KMS-11 (cell line): ENCODE measurements around the gene NDUFV2.

Experiments
- H2AFZ ChIP-seq: fragments of 200-600 bp; sonication (generic); 2 replicates; pipeline ENCODE4 v1.6.1; 2016; ENCODE audit warnings: antibody characterized with exemption, mixed run types, low read depth
- H3K27ac ChIP-seq: fragments of 200-600 bp; sonication (generic); 2 replicates; pipeline ENCODE4 v1.6.1; 2016; ENCODE audit warnings: mild to moderate bottlenecking, mixed run types
- H3K27me3 ChIP-seq: fragments of 200-600 bp; sonication (generic); 2 replicates; pipeline ENCODE4 v1.6.1; 2017; ENCODE audit warnings: mild to moderate bottlenecking, low read depth, mixed run types, moderate library complexity; ENCODE audit not compliant: insufficient read depth
- H3K36me3 ChIP-seq: fragments of 200-600 bp; sonication (generic); 2 replicates; pipeline ENCODE4 v1.6.1; 2017; ENCODE audit warnings: mild to moderate bottlenecking, mixed run types; ENCODE audit not compliant: insufficient read depth
- H3K4me1 ChIP-seq: fragments of 200-600 bp; sonication (generic); 2 replicates; pipeline ENCODE4 v1.6.1; 2016; ENCODE audit warnings: mild to moderate bottlenecking, low read depth, mixed run types; ENCODE audit not compliant: poor library complexity, severe bottlenecking
- H3K4me2 ChIP-seq: fragments of 200-600 bp; sonication (generic); 2 replicates; pipeline ENCODE4 v1.7.0; 2016; ENCODE audit warnings: mild to moderate bottlenecking, mixed run types
- H3K4me3 ChIP-seq: fragments of 200-600 bp; sonication (generic); IDR thresholded peaks from 2 replicates; pipeline ENCODE4 v1.6.1; 2017; ENCODE audit warnings: low read depth, low read length, mixed read lengths; ENCODE audit not compliant: insufficient read depth
- H3K79me2 ChIP-seq: fragments of 200-600 bp; sonication (generic); 2 replicates; pipeline ENCODE4 v1.6.1; 2016; ENCODE audit warnings: low read depth, mixed run types; ENCODE audit not compliant: insufficient read depth
- H3K9ac ChIP-seq: fragments of 200-600 bp; sonication (generic); 2 replicates; pipeline ENCODE4 v1.6.1; 2016; ENCODE audit warnings: mild to moderate bottlenecking, mixed run types
- H4K20me1 ChIP-seq: fragments of 200-600 bp; sonication (generic); 2 replicates; pipeline ENCODE4 v1.6.1; 2016; ENCODE audit warnings: mild to moderate bottlenecking, mixed run types; ENCODE audit not compliant: insufficient read depth
- TF ChIP-seq, protein P1 (sequence below): fragments of 200-600 bp; sonication (generic); conservative IDR thresholded peaks from 2 replicates; pipeline ENCODE4 v1.6.1; 2017; ENCODE audit warnings: low read depth, mild to moderate bottlenecking, antibody characterized with exemption, low read length, moderate library complexity, mixed read lengths

Gene NDUFV2

DNA sequence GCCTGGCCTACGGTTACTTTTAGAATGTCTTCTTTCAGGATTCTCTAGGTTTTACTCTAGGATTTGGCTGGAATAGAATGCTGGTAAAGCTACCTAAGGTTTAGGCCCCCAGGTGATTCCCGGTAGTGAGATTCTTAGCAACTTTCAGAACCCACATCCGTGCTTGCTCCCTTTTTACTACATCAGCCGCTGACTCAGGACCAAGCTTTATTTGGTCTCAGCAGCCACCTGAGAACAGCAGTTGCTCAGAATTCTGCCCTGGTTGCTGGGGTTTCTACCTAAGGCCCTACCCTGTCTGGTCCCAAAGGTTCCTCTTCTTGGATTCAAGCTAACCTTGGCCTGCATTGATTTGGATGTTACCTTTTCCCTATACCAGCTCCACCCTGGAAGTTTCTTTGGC, 36.1 kb upstream of the NDUFV2 start:
- Histone ChIP-seq H4K20me1 (no peaks in the 10 kb centered on the region), H3K4me3 (no peak overlapping the region), H3K27ac (peak overlapping the region; percentile 98), H3K4me2 (peak overlapping the region; percentile 92), H3K4me1 (peaks cover 94% of the 10 kb centered on the region), H3K36me3 (no peaks in the 10 kb centered on the region), H2AFZ (peak overlapping the region; percentile 48; the same call in 1 of the 2 replicates), H3K27me3 (no peaks in the 10 kb centered on the region), H3K79me2 (no peaks in the 10 kb centered on the region), H3K9ac (peak overlapping the region; percentile 70)
- TF ChIP-seq, protein P1, sequence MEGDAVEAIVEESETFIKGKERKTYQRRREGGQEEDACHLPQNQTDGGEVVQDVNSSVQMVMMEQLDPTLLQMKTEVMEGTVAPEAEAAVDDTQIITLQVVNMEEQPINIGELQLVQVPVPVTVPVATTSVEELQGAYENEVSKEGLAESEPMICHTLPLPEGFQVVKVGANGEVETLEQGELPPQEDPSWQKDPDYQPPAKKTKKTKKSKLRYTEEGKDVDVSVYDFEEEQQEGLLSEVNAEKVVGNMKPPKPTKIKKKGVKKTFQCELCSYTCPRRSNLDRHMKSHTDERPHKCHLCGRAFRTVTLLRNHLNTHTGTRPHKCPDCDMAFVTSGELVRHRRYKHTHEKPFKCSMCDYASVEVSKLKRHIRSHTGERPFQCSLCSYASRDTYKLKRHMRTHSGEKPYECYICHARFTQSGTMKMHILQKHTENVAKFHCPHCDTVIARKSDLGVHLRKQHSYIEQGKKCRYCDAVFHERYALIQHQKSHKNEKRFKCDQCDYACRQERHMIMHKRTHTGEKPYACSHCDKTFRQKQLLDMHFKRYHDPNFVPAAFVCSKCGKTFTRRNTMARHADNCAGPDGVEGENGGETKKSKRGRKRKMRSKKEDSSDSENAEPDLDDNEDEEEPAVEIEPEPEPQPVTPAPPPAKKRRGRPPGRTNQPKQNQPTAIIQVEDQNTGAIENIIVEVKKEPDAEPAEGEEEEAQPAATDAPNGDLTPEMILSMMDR = no peak

DNA sequence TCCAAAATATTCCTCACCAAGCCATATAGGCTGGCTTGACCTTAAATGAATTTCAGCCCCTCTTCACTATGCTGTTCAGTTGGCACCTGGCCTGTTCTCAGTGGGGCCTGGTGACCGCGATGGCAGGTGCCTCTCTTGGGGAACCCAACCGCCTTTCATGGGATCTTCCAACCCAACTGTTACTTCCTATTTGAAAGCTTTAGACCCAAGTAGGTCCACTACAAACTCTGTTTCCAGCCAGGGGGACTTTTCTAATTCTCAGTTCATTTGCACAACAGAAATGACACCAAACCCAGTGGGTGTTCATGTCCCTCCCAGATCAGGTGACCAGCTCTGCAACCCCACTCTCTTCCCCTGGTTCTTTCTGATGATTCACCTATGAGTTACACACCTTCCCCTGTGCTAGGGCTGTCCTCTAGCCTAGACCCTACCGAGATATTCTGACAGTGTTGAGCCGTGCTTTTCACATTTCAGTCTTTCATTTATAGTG, 35.6 kb upstream of the NDUFV2 start:
- H3K4me2 ChIP-seq = peak overlapping the region; percentile 92
- H3K9ac ChIP-seq = peak overlapping the region; percentile 70
- H2AFZ ChIP-seq = 0 out of 2 replicates have a peak overlapping the region, but pooled peaks have one; percentile 48
- H3K27me3 ChIP-seq = no peaks in the 10 kb centered on the region
- peak overlapping the region; percentile 98 for H3K27ac ChIP-seq
- H3K4me1 ChIP-seq = peaks cover 92% of the 10 kb centered on the region
- no peak overlapping the region for H3K4me3 ChIP-seq
- TF ChIP-seq, protein P1 = no peak
- H4K20me1 ChIP-seq = no peaks in the 10 kb centered on the region
- no peaks in the 10 kb centered on the region for H3K36me3 ChIP-seq
- no peaks in the 10 kb centered on the region for H3K79me2 ChIP-seq

DNA sequence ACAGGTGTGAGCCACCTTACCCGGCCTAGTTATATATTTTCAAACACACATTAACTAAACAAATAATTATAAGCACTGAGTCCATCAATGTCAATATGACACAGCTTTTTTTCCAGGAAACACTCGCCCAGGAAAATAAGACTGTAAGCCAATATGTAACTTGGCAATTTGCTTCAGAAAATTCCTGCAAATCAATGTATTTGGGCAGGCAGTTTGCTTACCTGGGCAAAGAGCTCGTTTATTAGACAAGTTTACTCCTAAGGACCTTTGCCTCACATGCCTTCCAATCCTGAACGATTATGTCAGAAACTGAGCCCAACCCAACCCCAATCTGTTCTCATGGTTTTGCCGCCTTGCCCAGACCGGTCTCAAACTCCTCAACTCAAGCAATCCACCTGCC, 34.7 kb upstream of the NDUFV2 start:
- peaks cover 87% of the 10 kb centered on the region for H3K4me1 ChIP-seq
- H4K20me1 ChIP-seq = no peaks in the 10 kb centered on the region
- peak overlapping the region; percentile 92 for H3K4me2 ChIP-seq
- H2AFZ ChIP-seq = no peak overlapping the region
- TF ChIP-seq, protein P1 = no peak
- H3K9ac ChIP-seq = peak overlapping the region; percentile 70
- H3K36me3 ChIP-seq = no peaks in the 10 kb centered on the region
- no peaks in the 10 kb centered on the region for H3K27me3 ChIP-seq
- no peaks in the 10 kb centered on the region for H3K79me2 ChIP-seq
- no peak overlapping the region for H3K4me3 ChIP-seq
- H3K27ac ChIP-seq = peak overlapping the region; percentile 98

DNA sequence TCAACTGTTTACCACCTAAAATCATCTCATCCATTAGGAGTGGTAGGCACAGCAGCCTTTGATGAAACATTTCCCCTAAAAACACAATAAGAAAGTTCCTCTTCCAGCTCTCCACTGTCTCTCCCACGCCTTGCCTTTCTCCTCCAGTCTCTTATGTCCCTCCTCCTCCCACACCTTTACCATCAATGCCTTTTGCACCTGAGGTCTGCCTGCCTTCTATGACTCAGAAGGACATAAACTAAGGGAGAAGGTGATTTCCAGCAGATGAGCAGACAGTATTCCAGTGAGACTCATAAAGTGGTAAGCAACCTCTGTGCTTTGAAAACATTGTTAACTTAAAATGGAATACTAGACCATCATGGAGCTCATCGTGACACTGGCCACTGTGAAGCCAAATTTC, 34.2 kb upstream of the NDUFV2 start:
- H3K79me2 ChIP-seq = no peaks in the 10 kb centered on the region
- H3K9ac ChIP-seq = no peak overlapping the region; the same call in 1 of the 2 replicates
- no peaks in the 10 kb centered on the region for H4K20me1 ChIP-seq
- peaks cover 86% of the 10 kb centered on the region for H3K4me1 ChIP-seq
- TF ChIP-seq, protein P1 = no peak
- no peak overlapping the region for H3K4me3 ChIP-seq
- H3K4me2 ChIP-seq = no peak overlapping the region; the same call in 1 of the 2 replicates
- no peaks in the 10 kb centered on the region for H3K36me3 ChIP-seq
- 0 out of 2 replicates have a peak overlapping the region, but pooled peaks have one; percentile 43 for H2AFZ ChIP-seq
- no peaks in the 10 kb centered on the region for H3K27me3 ChIP-seq
- H3K27ac ChIP-seq = peak overlapping the region; percentile 98
